Vagina (tissue), 2 donors: Measurements from ENCODE around the gene PRKAG2. TPM values are rescaled to one million over a fixed set of nuclear protein-coding genes. Genes with fewer than 3 reads are reported as not detected.

Experiments used
- DNase-seq, 2 donors: peaks; one replicate each; pipeline ENCODE4 v3.0.0-alpha.2; 2017; ENCODE audit errors: extremely low spot score in 2 of 2
- H3K27ac ChIP-seq: fragments of 200-600 bp; sonication (generic); one replicate; pipeline ENCODE4 v1.5.1; 2019
- H3K27me3 ChIP-seq: fragments of 200-600 bp; sonication (generic); one replicate; pipeline ENCODE4 v1.5.1; 2019
- H3K36me3 ChIP-seq, 2 donors: fragments of 200-600 bp; sonication (generic); one replicate each; pipeline ENCODE4 v1.5.1; 2017 to 2019
- H3K4me1 ChIP-seq: fragments of 200-600 bp; sonication (generic); one replicate; pipeline ENCODE4 v1.5.1; 2019
- H3K4me3 ChIP-seq, 2 donors: fragments of 200-600 bp; sonication (generic); 1 replicate in 1 of 2; 2 replicates in 1 of 2; pipeline ENCODE4 v1.5.1; 2016 to 2019
- H3K9me3 ChIP-seq: fragments of 200-600 bp; sonication (generic); one replicate; pipeline ENCODE4 v1.5.1; 2019
- POLR2A ChIP-seq, 2 donors: fragments of 450-650 bp; IDR thresholded peaks; one replicate each; pipeline ENCODE4 v1.6.1; 2017; ENCODE audit warnings: antibody characterized with exemption in 2 of 2, mild to moderate bottlenecking in 2 of 2, moderate library complexity in 2 of 2
- POLR2AphosphoS5 ChIP-seq, 2 donors: sonication (generic); formaldehyde crosslinking; IDR thresholded peaks; one replicate each; pipeline ENCODE4 v1.9.0; 2017; ENCODE audit warnings: antibody characterized with exemption in 2 of 2, mild to moderate bottlenecking in 2 of 2, low read depth in 1 of 2; ENCODE audit not compliant: insufficient read depth in 1 of 2
- intact Hi-C: fragments of 100-400 bp; cut with DNase I; formaldehyde crosslinking; loops from one replicate; pipeline ENCODE4 v1.15.1; 2023
- total RNA-seq: library from RNA; depleted of rRNA; stranded (reverse); fragments of >200 nt; gene quantifications from one replicate; pipeline ENCODE4 v1.2.3, GENCODE V29; 2016
- TF ChIP-seq, protein P1 (sequence below), 3 experiments: fragments of 450-650 bp in 2 of 3; fragments of 200-600 bp in 1 of 3; sonication (generic) in 1 of 3; IDR thresholded peaks; one replicate each; pipeline ENCODE4 v1.5.1; 2017 to 2019; ENCODE audit warnings: antibody characterized with exemption in 3 of 3, mild to moderate bottlenecking in 2 of 3, moderate library complexity in 2 of 3

Gene PRKAG2
- total RNA-seq, 1 donor from 2014 or later: 25.0 TPM

DNA sequence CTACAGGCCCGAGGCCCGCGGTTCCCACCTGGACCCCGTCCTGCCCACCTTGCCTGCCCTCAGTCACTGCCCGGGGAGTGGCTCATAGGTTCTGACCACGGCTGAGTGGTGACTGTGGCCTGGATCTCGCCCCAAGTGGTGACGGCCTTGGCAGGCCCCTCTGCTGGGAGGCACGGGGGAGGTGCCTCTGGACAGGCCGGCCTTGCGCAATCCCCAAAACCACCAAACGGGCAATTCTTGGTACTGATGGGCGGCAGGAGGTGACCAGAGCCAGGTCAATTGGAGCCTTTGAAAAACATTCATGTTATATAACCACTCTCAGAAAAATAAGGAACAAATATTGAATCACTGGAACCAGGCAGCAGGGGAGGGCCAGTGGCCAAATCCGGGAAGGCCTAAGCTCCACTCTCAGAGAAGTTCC is 83.4 kb downstream of the PRKAG2 start:
- Histone ChIP-seq H3K27me3 (no peaks in the 10 kb centered on the region), H3K27ac (no peak overlapping the region), H3K4me3 (no peak overlapping the region), H3K9me3 (no peaks in the 10 kb centered on the region), H3K4me1 (peaks cover 26% of the 10 kb centered on the region), H3K36me3 (no peaks in the 10 kb centered on the region)
- no peak for DNase-seq
- intact Hi-C loops: no loop called here
- TF ChIP-seq POLR2AphosphoS5 (IDR thresholded peaks at IDR 0.05; ENCODE audit: insufficient read depth in 1 of 2, low read depth in 1 of 2): no peak
- no peak for TF ChIP-seq POLR2A (IDR thresholded peaks at IDR 0.05)
- TF ChIP-seq, protein P1, sequence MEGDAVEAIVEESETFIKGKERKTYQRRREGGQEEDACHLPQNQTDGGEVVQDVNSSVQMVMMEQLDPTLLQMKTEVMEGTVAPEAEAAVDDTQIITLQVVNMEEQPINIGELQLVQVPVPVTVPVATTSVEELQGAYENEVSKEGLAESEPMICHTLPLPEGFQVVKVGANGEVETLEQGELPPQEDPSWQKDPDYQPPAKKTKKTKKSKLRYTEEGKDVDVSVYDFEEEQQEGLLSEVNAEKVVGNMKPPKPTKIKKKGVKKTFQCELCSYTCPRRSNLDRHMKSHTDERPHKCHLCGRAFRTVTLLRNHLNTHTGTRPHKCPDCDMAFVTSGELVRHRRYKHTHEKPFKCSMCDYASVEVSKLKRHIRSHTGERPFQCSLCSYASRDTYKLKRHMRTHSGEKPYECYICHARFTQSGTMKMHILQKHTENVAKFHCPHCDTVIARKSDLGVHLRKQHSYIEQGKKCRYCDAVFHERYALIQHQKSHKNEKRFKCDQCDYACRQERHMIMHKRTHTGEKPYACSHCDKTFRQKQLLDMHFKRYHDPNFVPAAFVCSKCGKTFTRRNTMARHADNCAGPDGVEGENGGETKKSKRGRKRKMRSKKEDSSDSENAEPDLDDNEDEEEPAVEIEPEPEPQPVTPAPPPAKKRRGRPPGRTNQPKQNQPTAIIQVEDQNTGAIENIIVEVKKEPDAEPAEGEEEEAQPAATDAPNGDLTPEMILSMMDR (IDR thresholded peaks at IDR 0.05): no peak

DNA sequence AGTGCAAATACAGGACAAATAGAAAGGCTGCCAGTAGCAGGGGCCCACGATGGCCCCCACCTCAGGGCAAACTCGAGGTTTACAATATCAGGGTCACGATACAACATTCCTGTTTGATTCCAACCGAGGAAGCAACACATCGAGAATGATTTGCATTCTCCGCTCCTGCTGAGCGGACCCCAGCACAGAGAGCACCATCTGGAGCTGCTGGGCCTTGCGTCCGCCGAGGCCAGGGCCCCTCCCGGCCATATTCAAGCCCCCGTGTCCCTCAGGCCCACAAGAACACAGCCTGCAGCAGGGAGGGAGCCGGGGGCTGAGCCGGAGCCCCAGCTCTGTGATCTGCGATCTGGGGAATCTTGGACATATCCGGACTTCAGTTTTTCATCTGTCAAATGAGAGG is 84.3 kb downstream of the PRKAG2 start:
- no peak overlapping the region for H3K27ac ChIP-seq
- no peak overlapping the region for H3K4me3 ChIP-seq
- H3K36me3 ChIP-seq: no peaks in the 10 kb centered on the region
- H3K4me1 ChIP-seq: peaks cover 18% of the 10 kb centered on the region
- TF ChIP-seq POLR2AphosphoS5 (IDR thresholded peaks at IDR 0.05; ENCODE audit: insufficient read depth in 1 of 2, low read depth in 1 of 2) (no peak), POLR2A (IDR thresholded peaks at IDR 0.05) (no peak)
- TF ChIP-seq, protein P1 (IDR thresholded peaks at IDR 0.05): no peak
- H3K9me3 ChIP-seq: no peaks in the 10 kb centered on the region
- no peak for DNase-seq
- H3K27me3 ChIP-seq: no peaks in the 10 kb centered on the region
- intact Hi-C loops: no loop called here

DNA sequence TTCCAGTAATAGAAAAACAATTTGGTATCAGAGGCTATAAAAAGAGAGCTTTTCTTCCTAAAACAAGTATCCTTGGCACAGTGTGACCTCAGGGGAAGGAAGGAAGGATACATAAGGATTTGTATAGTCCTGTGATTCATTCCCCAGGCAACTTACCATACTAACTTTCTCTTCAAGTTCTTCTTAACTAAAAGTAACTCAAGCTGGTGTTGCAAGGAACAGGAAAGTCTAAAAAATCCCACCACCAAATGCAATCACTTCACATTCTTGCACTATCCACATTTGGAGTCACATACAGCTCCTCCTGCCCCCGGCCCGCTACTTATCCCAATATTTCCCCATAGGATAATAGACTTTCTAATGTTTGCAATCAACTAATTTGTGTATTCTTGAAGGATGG is 84.8 kb downstream of the PRKAG2 start:
- no peak overlapping the region for H3K4me3 ChIP-seq
- no peaks in the 10 kb centered on the region for H3K9me3 ChIP-seq
- H3K27me3 ChIP-seq: no peaks in the 10 kb centered on the region
- DNase-seq: no peak
- no peaks in the 10 kb centered on the region for H3K36me3 ChIP-seq
- intact Hi-C loops: no loop called here
- peaks cover 13% of the 10 kb centered on the region for H3K4me1 ChIP-seq
- TF ChIP-seq, protein P1 (IDR thresholded peaks at IDR 0.05): no peak
- no peak for TF ChIP-seq POLR2AphosphoS5 (IDR thresholded peaks at IDR 0.05; ENCODE audit: insufficient read depth in 1 of 2, low read depth in 1 of 2)
- no peak for TF ChIP-seq POLR2A (IDR thresholded peaks at IDR 0.05)
- H3K27ac ChIP-seq: no peak overlapping the region

DNA sequence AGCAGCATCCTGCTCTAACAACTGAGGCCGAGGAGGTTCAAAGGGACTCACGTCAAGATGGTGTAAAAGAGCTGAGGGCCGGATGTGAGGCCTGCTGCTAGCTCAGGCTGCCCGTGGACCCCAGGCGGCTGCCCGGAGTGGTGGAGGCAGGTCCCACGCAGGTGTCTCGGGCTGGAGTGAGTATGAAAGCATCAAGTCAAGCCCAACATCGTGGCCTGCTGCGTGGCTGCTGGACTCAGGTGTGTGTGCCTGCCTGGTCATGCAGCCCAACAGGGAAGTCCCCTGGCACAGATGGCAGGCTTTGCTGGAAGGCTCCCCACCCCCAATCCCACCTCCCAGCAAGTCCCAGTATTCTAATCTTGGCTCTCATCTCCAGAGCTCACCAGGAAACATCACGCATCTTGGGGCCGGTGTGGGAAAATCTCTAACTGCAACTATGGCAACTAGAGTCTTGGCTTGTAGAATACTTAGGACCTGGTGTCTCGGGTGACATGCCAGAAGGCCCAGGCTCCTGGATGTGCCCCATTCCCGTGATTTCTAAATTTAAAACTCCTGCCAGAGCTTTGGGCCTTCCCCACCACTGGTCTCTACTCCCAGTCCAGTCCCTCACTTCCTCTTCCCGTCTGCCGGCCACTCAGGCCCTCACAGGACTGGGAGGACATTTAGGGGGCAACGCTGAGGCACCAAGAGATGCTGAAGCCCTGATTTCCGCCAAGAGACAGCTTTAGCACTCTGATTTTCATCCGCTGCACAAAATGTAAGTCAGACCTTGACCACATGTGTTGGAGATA is 85.9 kb downstream of the PRKAG2 start:
- Histone ChIP-seq H3K9me3 (no peaks in the 10 kb centered on the region), H3K27me3 (no peaks in the 10 kb centered on the region), H3K36me3 (no peaks in the 10 kb centered on the region), H3K4me3 (no peak overlapping the region), H3K27ac (no peak overlapping the region), H3K4me1 (peaks cover 2% of the 10 kb centered on the region)
- intact Hi-C loops: no loop called here
- TF ChIP-seq, protein P1 (IDR thresholded peaks at IDR 0.05): no peak
- TF ChIP-seq POLR2A (IDR thresholded peaks at IDR 0.05) (no peak), POLR2AphosphoS5 (IDR thresholded peaks at IDR 0.05; ENCODE audit: insufficient read depth in 1 of 2, low read depth in 1 of 2) (no peak)
- DNase-seq: no peak

DNA sequence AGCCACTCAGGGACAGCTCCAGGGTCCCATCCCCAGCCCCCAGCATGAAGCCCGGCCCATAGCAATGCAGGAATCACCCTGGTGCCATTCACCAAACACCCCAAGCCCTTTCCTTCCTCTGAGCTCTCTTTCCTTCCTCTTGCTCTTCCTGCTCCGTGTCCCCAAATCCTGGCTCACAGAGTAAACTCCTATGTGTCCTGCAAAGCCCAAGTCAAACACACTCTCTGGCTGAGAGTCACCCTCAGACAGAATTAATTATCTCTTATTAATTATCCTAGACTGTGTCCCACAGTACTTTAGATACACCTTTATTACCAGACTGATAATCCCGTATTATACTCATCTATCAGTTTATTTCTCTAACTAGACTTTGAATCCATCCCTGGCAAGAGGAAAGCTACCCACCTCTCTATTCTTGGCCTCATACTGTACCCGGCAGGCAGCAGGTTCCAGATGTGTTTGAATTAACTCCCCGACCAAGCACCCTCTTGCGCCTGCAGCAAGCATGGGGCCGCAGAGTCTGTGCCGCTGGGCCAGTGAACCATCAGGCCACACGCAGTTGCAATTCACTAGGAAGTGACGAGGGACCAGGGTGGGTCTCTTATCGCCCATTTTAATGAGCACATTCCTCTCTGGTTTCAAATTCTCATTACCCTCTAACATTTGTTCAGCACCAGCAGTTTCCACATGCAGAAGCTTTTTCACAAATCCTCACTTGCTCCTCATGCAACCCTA is 86.7 kb downstream of the PRKAG2 start:
- Histone ChIP-seq H3K36me3 (no peaks in the 10 kb centered on the region), H3K9me3 (no peaks in the 10 kb centered on the region), H3K4me1 (no peaks in the 10 kb centered on the region), H3K4me3 (no peak overlapping the region), H3K27ac (no peak overlapping the region), H3K27me3 (no peaks in the 10 kb centered on the region)
- DNase-seq: no peak
- no peak for TF ChIP-seq POLR2A (IDR thresholded peaks at IDR 0.05)
- TF ChIP-seq POLR2AphosphoS5 (IDR thresholded peaks at IDR 0.05; ENCODE audit: insufficient read depth in 1 of 2, low read depth in 1 of 2): no peak
- TF ChIP-seq, protein P1 (IDR thresholded peaks at IDR 0.05): no peak
- intact Hi-C loops: no loop called here
